Keratinocyte (primary cell): ENCODE data around the gene AHRR. TPM values are rescaled to one million over a fixed set of nuclear protein-coding genes. Genes with fewer than 3 reads are reported as not detected.

Experiments used
- DNase-seq: peaks from one replicate; pipeline ENCODE4 v3.0.0-alpha.2; 2011; ENCODE audit warnings: low read depth, missing footprints, low spot score
- FAIRE-seq: peaks from 2 replicates; lab custom pipeline; 2011; peaks lifted over from hg19 to GRCh38; lab: Jason Lieb, UNC
- H2AFZ ChIP-seq: 2 replicates; pipeline ENCODE4 v1.6.0; 2012; ENCODE audit warnings: low read length, control low read depth, inconsistent platforms; ENCODE audit not compliant: control insufficient read depth
- H3K27ac ChIP-seq: 2 replicates; pipeline ENCODE4 v1.5.1; 2011; ENCODE audit warnings: low read length; ENCODE audit not compliant: control insufficient read depth, insufficient read depth
- H3K27me3 ChIP-seq: 3 replicates; pipeline ENCODE4 v1.6.0; 2011; ENCODE audit warnings: low read length; ENCODE audit not compliant: control insufficient read depth, insufficient read depth; ENCODE audit errors: extremely low read depth
- H3K36me3 ChIP-seq, 2 experiments: 2 replicates in 1 of 2; 3 replicates in 1 of 2; pipeline ENCODE4 v1.5.1; 2011; ENCODE audit warnings: low read length in 2 of 2, mild to moderate bottlenecking in 1 of 2; ENCODE audit not compliant: control insufficient read depth in 2 of 2, insufficient read depth in 2 of 2; ENCODE audit errors: extremely low read depth in 1 of 2
- H3K4me1 ChIP-seq: 3 replicates; pipeline ENCODE4 v1.5.1; 2011; ENCODE audit warnings: low read length; ENCODE audit not compliant: control insufficient read depth, insufficient read depth; ENCODE audit errors: extremely low read depth
- H3K4me2 ChIP-seq: 3 replicates; pipeline ENCODE4 v1.6.0; 2011; ENCODE audit warnings: low read depth, low read length; ENCODE audit not compliant: control insufficient read depth, insufficient read depth; ENCODE audit errors: extremely low read depth
- H3K4me3 ChIP-seq, 3 experiments: fragments of 200-600 bp in 1 of 3; sonication (generic) in 1 of 3; 2 replicates in 2 of 3; 3 replicates in 1 of 3; pipeline ENCODE4 v1.5.1; 2011 to 2016; ENCODE audit warnings: low read length in 3 of 3, mild to moderate bottlenecking in 3 of 3, control low read depth in 2 of 3, inconsistent platforms in 1 of 3, low read depth in 1 of 3, mixed read lengths in 1 of 3, mixed run types in 1 of 3, moderate library complexity in 1 of 3; ENCODE audit not compliant: control insufficient read depth in 2 of 3, insufficient read depth in 2 of 3; ENCODE audit errors: extremely low read depth in 1 of 3
- H3K79me2 ChIP-seq: 2 replicates; pipeline ENCODE4 v1.6.0; 2012; ENCODE audit warnings: low read length; ENCODE audit not compliant: control insufficient read depth, insufficient read depth
- H3K9ac ChIP-seq: 3 replicates; pipeline ENCODE4 v1.6.0; 2011; ENCODE audit warnings: low read length; ENCODE audit not compliant: control insufficient read depth, insufficient read depth; ENCODE audit errors: extremely low read depth
- H3K9me1 ChIP-seq: 3 replicates; pipeline ENCODE4 v1.6.0; 2011; ENCODE audit warnings: low read length; ENCODE audit not compliant: control insufficient read depth, insufficient read depth; ENCODE audit errors: extremely low read depth
- H3K9me3 ChIP-seq: 2 replicates; pipeline ENCODE4 v1.5.1; 2012; ENCODE audit warnings: low read depth, low read length; ENCODE audit not compliant: control insufficient read depth
- H4K20me1 ChIP-seq: 3 replicates; pipeline ENCODE4 v1.6.0; 2011; ENCODE audit warnings: low read length; ENCODE audit not compliant: control insufficient read depth, insufficient read depth; ENCODE audit errors: extremely low read depth
- EZH2 ChIP-seq: IDR thresholded peaks from one replicate; pipeline ENCODE4 v1.6.1; 2012; ENCODE audit warnings: inconsistent platforms, mild to moderate bottlenecking, low read length, moderate library complexity
- dilution Hi-C: fragments of 300-500 bp; cut with MboI; formaldehyde crosslinking; loops from one replicate; pipeline ENCODE4 v1.7.0; 2020; ENCODE audit warnings: low sequenced_read_pairs; ENCODE audit not compliant: extremely low pct_ligation_motif_present
- polyA plus RNA-seq, 5 experiments: library from polyadenylated mRNA; depleted of rRNA in 3 of 5; stranded (reverse) in 3 of 5; stranded (forward) in 1 of 5; unstranded in 1 of 5; fragments of >200 nt; gene quantifications; 1 replicate in 1 of 5; 2 replicates in 3 of 5; 3 replicates in 1 of 5; pipeline versions ENCODE4 v1.2.1 to v1.2.3, GENCODE V29; 2011 to 2012; ENCODE audit warnings: missing spikeins in 2 of 5, low read depth in 1 of 5, low replicate concordance in 1 of 5
- TF ChIP-seq, protein P1 (sequence below), 3 experiments: IDR thresholded peaks in 1 of 3; conservative IDR thresholded peaks in 1 of 3; optimal IDR thresholded peaks in 1 of 3; 2 replicates in 2 of 3; 3 replicates in 1 of 3; pipeline versions ENCODE3 to v1.5.1; 2011; ENCODE audit warnings: low read length in 3 of 3, mild to moderate bottlenecking in 3 of 3, moderate library complexity in 2 of 3, control low read depth in 1 of 3, inconsistent platforms in 1 of 3; ENCODE audit not compliant: insufficient read depth in 2 of 3; ENCODE audit errors: extremely low read depth in 1 of 3

AHRR gene
- polyA plus RNA-seq, 1 donor (not counting 4 experiments of a cell fraction or from before 2014, with no cell fraction given) = 0.24 TPM

GRCh38 chr5:483011-483410 lies 161.5 kb downstream of the AHRR start:
- Histone ChIP-seq H3K4me1 (no peaks in the 10 kb centered on the region), H4K20me1 (no peaks in the 10 kb centered on the region), H3K27ac (no peak overlapping the region), H2AFZ (no peak overlapping the region), H3K9me3 (no peaks in the 10 kb centered on the region), H3K36me3 (no peaks in the 10 kb centered on the region), H3K27me3 (peaks cover 18% of the 10 kb centered on the region), H3K79me2 (no peaks in the 10 kb centered on the region), H3K9me1 (no peaks in the 10 kb centered on the region), H3K4me3 (no peak overlapping the region), H3K9ac (no peak overlapping the region), H3K4me2 (no peak overlapping the region)
- FAIRE-seq (no peak), DNase-seq (no peak)
- dilution Hi-C loops = no loop called here
- TF ChIP-seq EZH2 = no peak
- TF ChIP-seq, protein P1, sequence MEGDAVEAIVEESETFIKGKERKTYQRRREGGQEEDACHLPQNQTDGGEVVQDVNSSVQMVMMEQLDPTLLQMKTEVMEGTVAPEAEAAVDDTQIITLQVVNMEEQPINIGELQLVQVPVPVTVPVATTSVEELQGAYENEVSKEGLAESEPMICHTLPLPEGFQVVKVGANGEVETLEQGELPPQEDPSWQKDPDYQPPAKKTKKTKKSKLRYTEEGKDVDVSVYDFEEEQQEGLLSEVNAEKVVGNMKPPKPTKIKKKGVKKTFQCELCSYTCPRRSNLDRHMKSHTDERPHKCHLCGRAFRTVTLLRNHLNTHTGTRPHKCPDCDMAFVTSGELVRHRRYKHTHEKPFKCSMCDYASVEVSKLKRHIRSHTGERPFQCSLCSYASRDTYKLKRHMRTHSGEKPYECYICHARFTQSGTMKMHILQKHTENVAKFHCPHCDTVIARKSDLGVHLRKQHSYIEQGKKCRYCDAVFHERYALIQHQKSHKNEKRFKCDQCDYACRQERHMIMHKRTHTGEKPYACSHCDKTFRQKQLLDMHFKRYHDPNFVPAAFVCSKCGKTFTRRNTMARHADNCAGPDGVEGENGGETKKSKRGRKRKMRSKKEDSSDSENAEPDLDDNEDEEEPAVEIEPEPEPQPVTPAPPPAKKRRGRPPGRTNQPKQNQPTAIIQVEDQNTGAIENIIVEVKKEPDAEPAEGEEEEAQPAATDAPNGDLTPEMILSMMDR (optimal IDR thresholded peaks at IDR 0.05 in 1 of 3, IDR thresholded peaks at IDR 0.05 in 1 of 3, conservative IDR thresholded peaks at IDR 0.05 in 1 of 3; ENCODE audit: extremely low read depth in 1 of 3, insufficient read depth in 2 of 3, low read length in 3 of 3) = no peak

GRCh38 chr5:483434-484140 lies 162.1 kb downstream of the AHRR start:
- Histone ChIP-seq H3K9me3 (no peaks in the 10 kb centered on the region), H3K4me3 (no peak overlapping the region), H3K27ac (no peak overlapping the region), H3K9me1 (no peaks in the 10 kb centered on the region), H3K36me3 (no peaks in the 10 kb centered on the region), H4K20me1 (no peaks in the 10 kb centered on the region), H2AFZ (no peak overlapping the region), H3K4me1 (no peaks in the 10 kb centered on the region), H3K9ac (no peak overlapping the region), H3K27me3 (peaks cover 14% of the 10 kb centered on the region), H3K79me2 (no peaks in the 10 kb centered on the region), H3K4me2 (no peak overlapping the region)
- DNase-seq = no peak
- TF ChIP-seq, protein P1 (optimal IDR thresholded peaks at IDR 0.05 in 1 of 3, IDR thresholded peaks at IDR 0.05 in 1 of 3, conservative IDR thresholded peaks at IDR 0.05 in 1 of 3; ENCODE audit: extremely low read depth in 1 of 3, insufficient read depth in 2 of 3, low read length in 3 of 3) = no peak
- no peak for TF ChIP-seq EZH2
- no peak for FAIRE-seq
- dilution Hi-C loops = no loop called here
